Measurements from ENCODE around the gene ZNF621.

ZNF621 gene

DNA sequence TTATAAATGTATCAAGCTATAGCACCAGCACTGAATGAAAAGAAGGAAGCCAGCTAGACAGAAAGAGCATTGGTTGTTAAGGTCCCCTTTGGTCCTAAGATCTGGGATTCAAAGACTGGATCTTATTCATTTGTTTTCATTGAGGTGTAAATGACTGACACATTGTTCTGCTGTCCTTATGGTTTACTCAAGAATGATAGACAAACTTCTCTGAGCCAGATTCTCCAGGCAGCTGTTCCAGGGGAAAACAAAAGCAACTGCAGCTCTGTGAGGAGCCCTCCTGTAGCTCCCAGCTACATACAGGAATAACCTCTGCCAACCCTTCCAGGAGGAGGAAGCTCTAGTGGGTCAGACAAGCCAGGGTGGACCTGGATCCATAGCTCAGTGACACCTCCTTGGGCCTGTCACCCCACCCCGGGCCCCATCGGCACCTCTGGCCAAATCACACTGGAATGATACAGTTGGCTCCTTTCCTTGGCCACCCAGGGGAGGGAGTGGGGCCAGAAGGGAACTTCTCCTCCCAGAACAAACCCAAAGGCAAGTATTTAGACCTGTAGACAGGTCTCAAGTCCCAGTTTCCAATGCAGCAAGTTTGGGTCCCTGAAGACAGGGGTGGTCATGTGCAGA, 57.8 kb downstream of the ZNF621 start:
- no peak overlapping the region for H3K4me3 ChIP-seq (ENCODE audit: low read depth, low read length)
- DNase-seq (ENCODE audit: low read depth), result no peak
- TF ChIP-seq, protein P1, sequence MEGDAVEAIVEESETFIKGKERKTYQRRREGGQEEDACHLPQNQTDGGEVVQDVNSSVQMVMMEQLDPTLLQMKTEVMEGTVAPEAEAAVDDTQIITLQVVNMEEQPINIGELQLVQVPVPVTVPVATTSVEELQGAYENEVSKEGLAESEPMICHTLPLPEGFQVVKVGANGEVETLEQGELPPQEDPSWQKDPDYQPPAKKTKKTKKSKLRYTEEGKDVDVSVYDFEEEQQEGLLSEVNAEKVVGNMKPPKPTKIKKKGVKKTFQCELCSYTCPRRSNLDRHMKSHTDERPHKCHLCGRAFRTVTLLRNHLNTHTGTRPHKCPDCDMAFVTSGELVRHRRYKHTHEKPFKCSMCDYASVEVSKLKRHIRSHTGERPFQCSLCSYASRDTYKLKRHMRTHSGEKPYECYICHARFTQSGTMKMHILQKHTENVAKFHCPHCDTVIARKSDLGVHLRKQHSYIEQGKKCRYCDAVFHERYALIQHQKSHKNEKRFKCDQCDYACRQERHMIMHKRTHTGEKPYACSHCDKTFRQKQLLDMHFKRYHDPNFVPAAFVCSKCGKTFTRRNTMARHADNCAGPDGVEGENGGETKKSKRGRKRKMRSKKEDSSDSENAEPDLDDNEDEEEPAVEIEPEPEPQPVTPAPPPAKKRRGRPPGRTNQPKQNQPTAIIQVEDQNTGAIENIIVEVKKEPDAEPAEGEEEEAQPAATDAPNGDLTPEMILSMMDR (conservative IDR thresholded peaks at IDR 0.05; ENCODE audit: low read depth, low read length), result no peak

DNA sequence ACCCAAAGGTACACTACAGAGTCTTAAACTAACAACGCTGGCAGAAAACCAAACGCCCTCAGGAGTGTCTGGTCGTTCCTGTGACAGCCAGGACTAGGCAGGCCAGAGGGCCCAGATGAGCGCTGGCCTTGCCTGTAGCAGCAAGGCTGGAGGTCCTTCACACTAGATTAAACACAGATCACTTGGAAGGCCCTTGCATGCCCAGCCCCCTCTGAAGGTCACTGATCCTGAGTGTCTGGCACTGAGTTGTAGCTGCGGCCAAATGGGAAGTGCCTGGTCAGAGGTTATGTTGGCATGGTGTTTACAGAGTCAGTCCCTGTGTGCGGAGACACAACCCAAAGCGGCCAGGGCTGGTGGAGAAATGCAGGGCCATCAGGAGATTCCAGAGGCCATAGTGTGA, 58.9 kb downstream of the ZNF621 start:
- TF ChIP-seq, protein P1 (conservative IDR thresholded peaks at IDR 0.05; ENCODE audit: low read depth, low read length), result no peak
- no peak overlapping the region for H3K4me3 ChIP-seq (ENCODE audit: low read depth, low read length)
- DNase-seq (ENCODE audit: low read depth), result no peak

DNA sequence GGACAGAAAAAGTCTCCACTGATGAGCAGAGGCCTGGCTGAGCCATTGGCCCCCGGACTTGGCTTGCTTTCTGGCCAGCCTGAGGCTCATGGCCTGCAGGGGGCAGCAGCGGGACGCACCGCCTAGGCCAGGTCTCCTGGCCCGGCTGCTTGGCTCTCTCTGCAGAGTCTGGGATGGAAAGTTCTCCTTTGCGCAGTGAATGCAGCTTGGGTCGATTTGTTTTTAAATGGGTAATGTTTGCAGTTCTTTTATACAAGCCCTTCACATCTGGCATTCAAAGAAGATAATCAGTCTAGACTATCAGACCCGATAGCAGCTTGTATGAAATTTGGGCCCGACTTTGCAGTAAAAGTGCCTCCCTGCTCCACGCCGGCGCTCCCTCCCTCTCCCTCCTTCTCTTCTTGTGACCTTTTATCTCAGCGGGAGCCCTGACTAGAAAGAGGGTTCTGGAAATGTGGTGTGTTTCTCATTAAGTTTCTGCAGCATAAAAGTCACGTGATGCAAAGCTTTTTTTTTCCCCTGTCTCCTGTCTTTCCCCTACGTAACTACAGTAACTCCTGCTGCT, 59.9 kb downstream of the ZNF621 start:
- H3K4me3 ChIP-seq (ENCODE audit: low read depth, low read length), result peak overlapping the region; percentile 37
- TF ChIP-seq, protein P1 (conservative IDR thresholded peaks at IDR 0.05; ENCODE audit: low read depth, low read length), result peak; percentile 99
- peak; percentile 95 for DNase-seq (ENCODE audit: low read depth)

- TF ChIP-seq, protein P1 (conservative IDR thresholded peaks at IDR 0.05; ENCODE audit: low read depth, low read length), result no peak
- DNase-seq (ENCODE audit: low read depth), result no peak
- no peak overlapping the region for H3K4me3 ChIP-seq (ENCODE audit: low read depth, low read length)
Observed at GRCh38 chr3:40585381-40586016, 60.7 kb downstream of the ZNF621 start.

DNA sequence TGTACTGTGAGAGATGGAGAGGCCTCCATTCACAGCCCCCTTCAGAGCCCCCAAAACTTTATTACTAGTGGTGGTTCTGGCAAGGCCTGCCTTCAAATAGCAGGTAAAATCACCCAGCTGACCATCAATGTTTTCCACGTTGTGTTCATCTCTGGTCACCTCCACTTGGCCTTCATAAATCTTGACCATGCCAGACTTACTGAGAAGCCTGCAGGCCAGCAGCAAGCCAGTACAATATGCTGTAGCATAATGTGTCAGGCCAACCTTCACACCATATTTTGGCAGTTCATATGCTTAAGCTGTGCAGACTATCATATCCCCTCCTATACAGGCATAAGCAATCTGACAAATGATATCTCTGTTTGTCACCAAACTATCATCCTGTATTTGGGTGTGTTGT, 62.1 kb downstream of the ZNF621 start:
- no peak overlapping the region for H3K4me3 ChIP-seq (ENCODE audit: low read depth, low read length)
- DNase-seq (ENCODE audit: low read depth), result no peak
- TF ChIP-seq, protein P1 (conservative IDR thresholded peaks at IDR 0.05; ENCODE audit: low read depth, low read length), result no peak

GRCh38 chr3:40588406-40588805, 63.6 kb downstream of the ZNF621 start:
- TF ChIP-seq, protein P1 (conservative IDR thresholded peaks at IDR 0.05; ENCODE audit: low read depth, low read length), result peak; percentile 25
- peak; percentile 17 for DNase-seq (ENCODE audit: low read depth)

More at GRCh38 chr3:40588406-40588805, 63.6 kb downstream of the ZNF621 start:
- H3K4me3 ChIP-seq (ENCODE audit: low read depth, low read length), result no peak overlapping the region
